Mesodermal cell (in vitro differentiated cells): ENCODE data around the gene HES2.
"Not testable (repeated sequence)": the region's sequence is repeated elsewhere in the genome, so short reads cannot be mapped to it uniquely, and the experiment has no call there.

ENCODE experiments used
- H3K27ac ChIP-seq: 2 replicates; pipeline ENCODE4 v1.7.0; 2013; ENCODE audit warnings: mild to moderate bottlenecking, low read depth, low read length, moderate library complexity; ENCODE audit not compliant: severe bottlenecking
- H3K36me3 ChIP-seq: 2 replicates; pipeline ENCODE4 v1.7.1; 2013; ENCODE audit warnings: mild to moderate bottlenecking, low read length, moderate library complexity; ENCODE audit not compliant: control insufficient read depth, insufficient read depth
- H3K4me1 ChIP-seq: one replicate; pipeline ENCODE4 v1.7.1; 2013; ENCODE audit warnings: mild to moderate bottlenecking, low read length; ENCODE audit not compliant: insufficient read depth, control insufficient read depth, poor library complexity, severe bottlenecking
- H3K4me3 ChIP-seq: 2 replicates; pipeline ENCODE4 v1.7.0; 2013; ENCODE audit warnings: low read length, control low read depth, mild to moderate bottlenecking; ENCODE audit not compliant: insufficient read depth, poor library complexity, severe bottlenecking; ENCODE audit errors: extremely low read depth
- H3K9me3 ChIP-seq: 2 replicates; pipeline ENCODE4 v1.7.1; 2013; ENCODE audit warnings: mild to moderate bottlenecking, low read length, moderate library complexity; ENCODE audit not compliant: control insufficient read depth
- WGBS, 2 experiments: methylation state at CpG; one replicate each; pipeline ENCODE4 v1.1.5; 2013; ENCODE audit warnings: missing lambda C conversion rate in 2 of 2; ENCODE audit not compliant: insufficient coverage in 2 of 2; 5-methylcytosine and 5-hydroxymethylcytosine counted together

HES2 gene

GRCh38 chr1:6395130-6395529, 24.6 kb downstream of the HES2 start:
- not testable (repeated sequence) for H3K9me3 ChIP-seq, H3K36me3 ChIP-seq, H3K4me3 ChIP-seq, H3K4me1 ChIP-seq, H3K27ac ChIP-seq
- WGBS, 2 experiments: 95 to 100% methylated on average over 4 to 5 of the region's 8 CpGs

DNA sequence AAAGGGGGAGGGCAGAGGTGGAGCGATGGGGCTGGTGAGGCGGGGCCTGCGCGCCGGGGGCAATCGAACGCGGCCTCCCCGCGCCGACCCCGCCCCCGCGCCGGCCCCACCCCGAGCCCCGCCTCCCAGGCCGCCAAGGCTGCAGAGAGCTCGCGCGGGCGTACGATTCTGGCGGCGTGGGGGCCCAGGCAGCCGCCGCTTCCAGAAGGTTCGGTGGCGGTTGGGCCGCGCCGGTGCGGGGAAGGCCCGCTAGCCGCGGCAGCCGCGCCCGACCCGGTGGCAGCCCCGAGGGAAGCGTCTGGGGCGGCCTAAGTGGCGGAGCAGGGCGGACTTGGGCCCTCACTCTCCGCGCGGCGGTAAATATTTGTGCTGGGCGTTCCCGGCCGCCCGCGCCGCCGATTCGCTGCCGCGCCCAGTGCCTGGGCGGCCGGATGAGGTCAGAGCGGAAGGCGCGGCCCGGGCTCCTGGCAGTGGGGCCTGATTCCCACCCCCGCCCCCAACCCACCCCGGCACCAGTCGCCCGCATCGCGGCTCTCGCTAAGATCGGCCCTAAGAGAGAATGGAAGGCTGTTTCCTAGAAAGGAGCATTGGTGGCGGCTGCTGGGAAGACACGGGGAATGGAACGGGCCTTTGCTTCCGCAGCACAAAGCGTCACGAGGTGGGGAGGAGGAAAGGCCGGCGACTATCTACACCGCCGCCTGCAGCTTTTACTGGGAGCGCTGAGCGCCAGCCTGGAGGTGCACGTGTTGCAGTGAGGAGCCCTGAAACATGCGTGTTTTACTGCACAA, 26.1 kb downstream of the HES2 start, which contains the start of gene ACOT7:
Gene ACOT7, minus strand, starts transcription at position 368 of the 788 bp plus-strand sequence. CDS start 368 bp downstream, outside the sequence.
- Histone ChIP-seq H3K4me3 (peak within 1 kb of the TSS; percentile 50), H3K9me3 (no peaks in the 10 kb centered on the region), H3K27ac (peak within 1 kb of the TSS; percentile 97), H3K4me1 (peaks cover 4% of the 10 kb centered on the region), H3K36me3 (peaks cover 5% of the 10 kb centered on the region)
- WGBS, 2 experiments: 0 to 1% methylated on average over 56 to 63 of the region's 87 CpGs

DNA sequence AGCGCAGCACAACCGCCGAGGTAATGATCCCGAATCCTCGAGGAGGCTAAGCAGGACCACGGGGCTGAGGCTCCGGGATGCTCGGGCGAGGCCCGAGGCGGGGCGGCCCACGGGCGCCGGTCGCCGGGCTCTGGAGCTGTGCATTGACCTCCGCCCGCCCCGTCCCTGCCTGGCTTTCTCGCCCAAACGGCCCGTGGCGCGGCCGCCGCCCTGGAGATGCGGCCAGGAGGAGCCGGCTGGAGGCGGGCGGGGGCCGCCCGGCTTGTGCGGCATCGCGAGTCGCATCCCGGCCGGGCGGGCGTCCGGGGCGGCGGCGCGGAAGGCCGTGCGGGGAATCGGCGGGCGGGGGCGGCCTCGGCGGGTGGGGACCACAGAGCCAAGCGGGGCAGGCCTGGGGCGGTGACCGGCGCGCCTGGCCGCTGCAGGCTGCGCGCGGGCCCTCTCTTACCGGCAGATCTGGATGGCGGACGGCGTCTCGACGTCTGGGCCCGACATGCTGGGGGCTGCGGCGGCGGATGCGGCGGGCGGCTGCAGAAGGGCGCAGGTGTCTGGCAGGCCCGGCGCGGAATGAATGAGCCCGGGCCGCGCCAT, 26.8 kb downstream of the HES2 start:
- Histone ChIP-seq H3K4me1 (peaks cover 4% of the 10 kb centered on the region), H3K36me3 (peaks cover 5% of the 10 kb centered on the region), H3K4me3 (peak overlapping the region; percentile 50), H3K9me3 (no peaks in the 10 kb centered on the region), H3K27ac (peak overlapping the region; percentile 97)
- 0% methylated on average over 55 to 69 of the region's 83 CpGs for WGBS, 2 experiments

- Histone ChIP-seq H3K9me3 (no peaks in the 10 kb centered on the region), H3K36me3 (peaks cover 5% of the 10 kb centered on the region), H3K4me1 (peaks cover 9% of the 10 kb centered on the region), H3K27ac (no peak overlapping the region), H3K4me3 (peak overlapping the region; percentile 50)
- 47 to 51% methylated on average over 12 to 14 of the region's 16 CpGs for WGBS, 2 experiments
Observed at GRCh38 chr1:6391951-6392808, 27.5 kb downstream of the HES2 start.

- no peak overlapping the region for H3K27ac ChIP-seq
- WGBS, 2 experiments: 90 to 100% methylated on average over 6 to 9 of the region's 9 CpGs
- H3K36me3 ChIP-seq: peaks cover 5% of the 10 kb centered on the region
- H3K4me3 ChIP-seq: no peak overlapping the region
- no peaks in the 10 kb centered on the region for H3K9me3 ChIP-seq
- H3K4me1 ChIP-seq: peaks cover 26% of the 10 kb centered on the region
Observed at GRCh38 chr1:6389971-6390370, 29.7 kb downstream of the HES2 start.

DNA sequence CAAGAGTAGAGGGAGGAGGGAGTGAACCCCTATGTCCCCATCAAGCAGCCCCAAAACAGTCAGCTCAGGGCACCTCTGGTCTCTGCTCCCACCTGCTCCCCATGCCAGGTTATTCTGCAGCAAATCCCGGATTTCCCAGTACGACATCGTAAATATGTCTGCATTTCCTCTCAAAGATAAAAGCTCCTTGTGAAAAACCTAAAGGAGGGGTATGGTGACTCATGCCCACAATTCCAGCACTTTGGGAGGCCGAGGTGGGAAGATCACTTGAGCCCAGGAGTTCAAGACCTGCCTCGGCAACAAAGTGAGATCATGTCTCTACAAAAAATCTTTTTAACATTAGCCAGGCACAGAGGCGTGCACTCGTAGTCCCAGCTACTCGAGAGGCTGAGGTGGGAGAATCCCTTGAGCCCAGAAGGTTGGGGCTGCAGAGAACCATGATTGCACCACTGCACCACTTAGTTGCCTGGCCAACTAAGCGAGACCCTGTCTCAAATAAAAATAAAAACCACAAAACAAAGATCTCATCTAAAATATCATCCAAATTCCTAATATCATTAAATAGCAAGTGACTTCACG, 33.3 kb downstream of the HES2 start:
- Histone ChIP-seq H3K4me1 (peaks cover 25% of the 10 kb centered on the region), H3K27ac (peak overlapping the region; percentile 86), H3K36me3 (peaks cover 14% of the 10 kb centered on the region), H3K9me3 (peaks cover 9% of the 10 kb centered on the region), H3K4me3 (peak overlapping the region; percentile 16)
- 71 to 73% methylated on average over 6 to 10 of the region's 10 CpGs for WGBS, 2 experiments

DNA sequence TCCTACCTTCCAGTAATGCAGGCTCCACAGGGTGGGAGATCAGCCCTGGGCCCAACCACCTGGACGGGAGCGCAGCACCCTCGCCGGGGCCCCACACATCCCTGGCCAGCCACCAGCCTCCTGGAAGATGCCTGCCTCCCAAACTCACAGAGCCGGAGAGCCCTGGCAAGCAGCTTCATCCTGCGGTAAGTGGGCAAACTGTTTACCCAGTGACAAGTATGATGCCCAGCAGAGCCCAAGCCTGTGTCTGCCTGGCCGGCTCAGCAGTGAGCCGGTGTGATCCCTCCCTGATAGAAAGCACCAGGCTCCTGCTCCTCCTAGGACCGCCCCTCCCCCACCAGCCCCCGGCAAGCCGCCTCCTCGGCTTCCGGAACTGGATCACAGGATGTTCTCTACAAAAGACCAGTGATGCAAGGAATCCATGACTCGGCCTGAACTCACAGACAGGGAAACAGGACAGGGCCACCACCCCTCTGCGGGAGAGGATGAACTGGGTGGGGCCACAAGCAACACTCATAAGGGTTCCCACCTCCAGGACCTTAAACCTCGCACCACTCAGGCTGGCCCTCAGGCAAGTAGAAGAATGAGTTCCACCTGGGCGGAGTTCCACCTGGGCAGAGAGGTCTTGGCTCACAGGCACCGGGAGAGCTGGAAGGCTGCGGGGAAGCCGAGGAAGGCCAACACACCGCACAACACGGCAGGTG, 34.1 kb downstream of the HES2 start:
- peak overlapping the region; percentile 16 for H3K4me3 ChIP-seq
- H3K27ac ChIP-seq: peak overlapping the region; percentile 86
- H3K36me3 ChIP-seq: peaks cover 14% of the 10 kb centered on the region
- H3K4me1 ChIP-seq: peaks cover 25% of the 10 kb centered on the region
- 26 to 43% methylated on average over 11 to 18 of the region's 22 CpGs for WGBS, 2 experiments
- peaks cover 9% of the 10 kb centered on the region for H3K9me3 ChIP-seq

GRCh38 chr1:6384962-6385361, 34.8 kb downstream of the HES2 start:
- H3K36me3 ChIP-seq: peaks cover 19% of the 10 kb centered on the region
- peaks cover 25% of the 10 kb centered on the region for H3K4me1 ChIP-seq
- WGBS, 2 experiments: 86 to 94% methylated on average over 5 of the region's 5 CpGs
- peak overlapping the region; percentile 16 for H3K4me3 ChIP-seq
- H3K27ac ChIP-seq: no peak overlapping the region
- peaks cover 15% of the 10 kb centered on the region for H3K9me3 ChIP-seq

GRCh38 chr1:6384135-6384534, 35.6 kb downstream of the HES2 start:
- Histone ChIP-seq H3K4me1 (peaks cover 25% of the 10 kb centered on the region), H3K36me3 (peaks cover 15% of the 10 kb centered on the region), H3K4me3 (no peak overlapping the region), H3K9me3 (peaks cover 17% of the 10 kb centered on the region), H3K27ac (no peak overlapping the region)
- WGBS, 2 experiments: 80% methylated on average over 1 of the region's 1 CpG; no CpG with 5 or more reads in 1 of the 2 experiments

GRCh38 chr1:6380037-6380436, 39.7 kb downstream of the HES2 start:
- peaks cover 4% of the 10 kb centered on the region for H3K4me1 ChIP-seq
- peaks cover 17% of the 10 kb centered on the region for H3K9me3 ChIP-seq
- H3K4me3 ChIP-seq: no peak overlapping the region
- H3K36me3 ChIP-seq: peaks cover 17% of the 10 kb centered on the region
- 82 to 97% methylated on average over 3 to 6 of the region's 7 CpGs for WGBS, 2 experiments
- H3K27ac ChIP-seq: no peak overlapping the region
